Effector CD4-positive, alpha-beta T cell (primary cell): ENCODE results near the gene CRISP3. TPM values are rescaled to one million over a fixed set of nuclear protein-coding genes. Genes with fewer than 3 reads are reported as not detected.
"Not testable (repeated sequence)": the region's sequence is repeated elsewhere in the genome, so short reads cannot be mapped to it uniquely, and the experiment has no call there.

ENCODE experiments used
- DNase-seq: peaks from one replicate; pipeline ENCODE4 v3.0.0-alpha.2; 2020
- total RNA-seq: gene quantifications from one replicate; lab custom pipeline; 2026; lab: John Stamatoyannopoulos, UW

The CRISP3 gene
- not detected for total RNA-seq

GRCh38 chr6:49744259-49744658 lies at the start of gene CRISP3:
Gene CRISP3, minus strand, starts transcription at chr6:49744388. Its CDS starts 21 bp downstream, at chr6:49744367.
- DNase-seq, result no peak

DNA sequence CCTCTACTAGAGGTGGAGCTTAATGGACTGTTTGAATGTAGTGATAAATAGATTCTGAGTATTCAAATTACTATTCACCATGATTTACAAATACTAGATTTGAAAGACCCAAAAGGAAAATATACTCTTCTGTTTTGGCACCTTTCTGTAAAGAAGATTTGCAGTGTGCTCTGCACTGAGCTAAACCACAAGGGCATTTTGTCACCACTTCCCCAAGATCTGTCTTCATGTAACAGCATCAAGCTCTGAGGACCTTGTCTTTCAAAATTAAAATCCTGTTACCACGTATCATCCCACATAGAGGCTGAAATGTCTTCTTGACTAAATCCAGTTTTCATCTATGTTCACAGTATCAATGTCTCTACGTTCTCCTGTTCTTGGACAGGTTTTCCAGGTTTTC lies 46.2 kb upstream of the CRISP3 start:
- DNase-seq, result no peak

GRCh38 chr6:49787176-49787575 lies 43.0 kb upstream of the CRISP3 start, which contains the start of gene PGK2:
Gene PGK2, minus strand, starts transcription at chr6:49787285. Its CDS starts 98 bp downstream, at chr6:49787187.
- no peak for DNase-seq

GRCh38 chr6:49784272-49784671 lies 40.1 kb upstream of the CRISP3 start:
- no peak for DNase-seq

GRCh38 chr6:49782725-49783124 lies 38.5 kb upstream of the CRISP3 start:
- DNase-seq, result no peak

DNA sequence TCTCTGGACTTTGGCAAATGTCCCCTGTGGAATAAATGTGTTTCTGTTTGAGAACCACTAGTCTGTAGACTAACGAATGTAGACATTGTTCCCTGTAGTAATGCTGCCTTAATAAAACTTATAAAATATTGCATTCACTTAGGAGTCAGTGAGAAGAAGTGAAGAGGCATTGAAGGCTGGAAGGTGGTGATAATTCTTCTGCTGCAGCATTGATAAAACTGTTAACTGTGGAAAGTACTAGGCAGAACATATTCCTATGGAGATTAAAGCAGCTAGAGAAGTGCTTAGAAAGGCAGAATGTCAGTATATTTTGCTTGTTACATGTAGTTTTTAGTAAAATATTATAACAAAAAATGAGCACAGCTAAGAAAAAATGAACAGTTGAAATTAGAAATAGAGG lies 38.1 kb upstream of the CRISP3 start:
- no peak for DNase-seq

GRCh38 chr6:49776444-49776843 lies 32.3 kb upstream of the CRISP3 start:
- no peak for DNase-seq

- DNase-seq, result no peak
These were observed 30.9 kb upstream of the CRISP3 start for GRCh38 chr6:49775043-49775442.

DNA sequence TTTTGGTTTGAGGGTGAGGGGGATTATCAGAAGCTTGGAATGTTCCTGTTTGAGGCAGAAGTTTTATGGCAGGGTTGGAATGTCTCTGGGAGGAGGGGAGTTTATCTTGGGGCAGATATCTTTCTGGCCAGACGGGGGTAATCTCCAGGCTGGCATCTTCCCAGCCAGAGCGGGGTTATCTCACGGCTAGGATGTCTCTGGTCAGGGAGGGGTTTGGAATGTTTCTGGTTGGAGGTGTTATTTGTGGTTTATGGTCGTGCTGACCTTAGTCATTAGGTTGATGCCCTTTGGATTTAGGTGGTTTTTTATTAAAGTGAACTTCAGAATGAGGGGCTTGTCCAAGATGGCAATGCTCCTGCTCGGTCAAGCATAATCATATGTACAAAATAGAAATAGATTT lies 28.1 kb upstream of the CRISP3 start:
- no peak for DNase-seq

GRCh38 chr6:49766762-49767161 lies 22.6 kb upstream of the CRISP3 start:
- DNase-seq, result no peak

DNA sequence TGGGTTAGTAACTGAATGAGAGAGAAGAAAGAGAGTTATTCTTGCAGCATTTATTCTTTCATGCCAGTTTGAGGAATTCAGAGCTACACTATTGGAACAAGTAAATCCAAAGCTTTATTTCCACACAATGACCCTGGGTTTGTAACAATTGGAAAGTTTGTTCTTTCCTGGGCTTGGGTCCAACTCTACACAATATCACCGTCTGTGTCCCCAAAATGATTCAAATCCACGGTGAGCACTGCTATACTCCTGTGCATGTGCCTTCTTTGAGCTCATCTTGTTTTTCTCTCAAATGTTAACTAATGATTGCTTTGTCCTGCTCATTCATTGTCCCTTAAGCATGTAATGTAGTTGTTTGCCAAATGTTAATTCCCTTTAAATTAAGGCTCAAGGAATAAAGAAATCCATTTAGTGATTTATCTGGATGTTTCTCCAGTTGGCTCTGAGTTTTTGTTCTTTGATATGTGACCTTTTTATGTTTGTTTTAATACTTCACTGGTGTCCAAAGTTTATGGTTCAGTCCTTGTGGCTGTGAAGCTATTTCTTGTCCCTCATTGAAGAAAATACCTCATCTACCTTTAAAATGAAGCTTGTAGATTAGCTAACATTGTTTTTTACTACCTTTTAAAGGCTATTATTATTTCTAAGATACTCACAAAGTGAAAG lies 20.5 kb upstream of the CRISP3 start:
- DNase-seq, result no peak

- DNase-seq, result no peak
These were observed 759 bp downstream of the CRISP3 start for GRCh38 chr6:49743429-49743828.

DNA sequence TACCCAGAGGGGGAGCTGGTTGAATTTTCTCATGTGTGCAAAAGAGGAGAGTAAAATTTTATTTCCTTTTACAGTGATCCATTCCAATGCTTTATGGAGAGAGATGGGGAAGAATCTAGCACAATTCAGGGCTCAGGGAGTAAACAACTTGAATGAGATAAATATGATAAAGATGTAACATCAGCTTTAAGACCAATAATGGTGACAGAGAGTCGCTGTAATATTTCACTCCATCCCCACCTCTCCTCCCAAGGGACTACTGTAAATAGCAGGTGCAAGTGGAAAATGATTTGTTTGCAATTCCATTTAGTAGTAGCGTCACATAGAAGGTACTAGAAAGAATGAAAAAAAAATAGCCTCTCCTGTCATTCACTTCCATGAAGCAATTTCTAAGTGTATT lies 4.8 kb downstream of the CRISP3 start:
- no peak for DNase-seq

DNA sequence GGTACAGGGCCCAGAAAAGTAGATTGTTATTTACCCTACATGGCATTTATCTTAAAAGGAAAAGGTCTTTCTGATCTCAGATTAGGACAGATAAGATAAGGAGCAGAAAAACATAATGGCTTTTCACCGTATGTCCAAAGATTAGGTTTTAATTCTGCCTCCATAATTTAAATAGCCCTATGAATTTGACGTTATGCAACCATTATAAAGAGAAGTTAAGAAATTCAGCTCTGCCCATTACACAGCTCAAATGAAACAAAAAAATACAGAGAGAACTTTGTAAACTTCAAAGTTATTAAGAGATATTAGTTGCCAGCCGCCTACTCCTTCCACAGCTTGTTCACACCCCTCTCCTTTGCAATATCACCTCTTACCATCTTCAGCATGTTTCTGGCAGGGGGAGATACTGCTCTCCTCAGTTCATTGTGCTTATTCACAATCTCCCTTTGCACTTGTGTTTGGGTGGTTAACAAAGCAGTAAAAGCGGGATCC lies 8.1 kb downstream of the CRISP3 start:
- DNase-seq, result no peak

GRCh38 chr6:49733680-49734079 lies 10.5 kb downstream of the CRISP3 start:
- no peak for DNase-seq

GRCh38 chr6:49732781-49733180 lies 11.4 kb downstream of the CRISP3 start:
- DNase-seq, result no peak

- DNase-seq, result no peak
These were observed 13.9 kb downstream of the CRISP3 start for GRCh38 chr6:49730251-49730650.

GRCh38 chr6:49723917-49724316 lies 20.3 kb downstream of the CRISP3 start:
- DNase-seq, result not testable (repeated sequence)

DNA sequence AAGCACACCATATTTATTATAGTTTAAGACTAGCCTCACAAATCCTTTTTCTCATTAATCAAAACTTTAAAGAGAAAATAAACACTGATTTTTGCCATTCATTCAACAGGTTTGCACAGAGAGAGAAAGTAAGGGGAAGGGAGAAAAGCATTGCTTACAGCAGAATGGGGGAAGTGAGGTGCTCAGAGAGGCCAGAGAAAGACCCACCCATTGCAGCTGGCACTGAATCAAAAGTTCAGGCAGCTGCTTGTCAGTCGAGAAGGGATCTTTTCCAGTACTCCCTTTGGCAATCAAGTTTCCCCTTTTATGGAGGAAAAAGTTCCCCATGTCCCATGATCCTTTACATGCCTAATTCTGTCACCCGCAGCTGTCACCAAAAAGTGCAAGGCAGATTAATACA lies 22.9 kb downstream of the CRISP3 start:
- no peak for DNase-seq

DNA sequence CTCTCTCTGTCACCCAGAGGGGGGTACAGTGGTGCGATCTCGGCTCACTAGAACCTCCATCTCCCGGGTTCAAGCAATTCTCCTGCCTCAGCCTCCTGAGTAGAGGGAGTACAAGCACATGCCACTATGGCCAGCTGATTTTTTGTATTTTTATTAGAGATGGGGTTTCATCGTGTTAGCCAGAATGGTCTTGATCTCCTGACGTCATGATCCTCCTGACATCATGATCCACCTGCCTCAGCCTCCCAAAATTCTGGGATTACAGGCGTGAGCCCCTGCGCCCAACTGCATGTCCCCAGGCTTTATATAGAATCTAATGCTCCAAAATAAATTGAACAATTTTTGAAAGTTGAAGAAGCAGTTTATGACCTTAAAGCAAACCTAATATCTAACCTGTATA lies 23.8 kb downstream of the CRISP3 start:
- no peak for DNase-seq

- DNase-seq, result no peak
These were observed 30.8 kb downstream of the CRISP3 start, which contains the start of gene CRISP2 for GRCh38 chr6:49713346-49713745. Gene CRISP2, minus strand, starts transcription at chr6:49713543. Its CDS starts 4,347 bp downstream, at chr6:49709196.

GRCh38 chr6:49698478-49698877 lies 45.7 kb downstream of the CRISP3 start:
- no peak for DNase-seq

GRCh38 chr6:49693512-49693911 lies 50.7 kb downstream of the CRISP3 start:
- no peak for DNase-seq

- DNase-seq, result no peak
These were observed 51.7 kb downstream of the CRISP3 start for GRCh38 chr6:49692534-49692933.
